ENCODE data around the gene KDM2A.
"Not testable (repeated sequence)": the region's sequence is repeated elsewhere in the genome, so short reads cannot be mapped to it uniquely, and the experiment has no call there.

KDM2A gene

GRCh38 chr11:67126986-67127385 is 7.9 kb downstream of the KDM2A start:
- DNase-seq (ENCODE audit: low read depth) = no peak
- H3K4me3 ChIP-seq (ENCODE audit: low read depth, low read length) = no peak overlapping the region
- TF ChIP-seq CTCF (IDR thresholded peaks at IDR 0.05; ENCODE audit: low read depth, low read length, missing control alignments) = no peak

GRCh38 chr11:67130861-67131260 is 11.8 kb downstream of the KDM2A start:
- not testable (repeated sequence) for H3K4me3 ChIP-seq (ENCODE audit: low read depth, low read length); DNase-seq (ENCODE audit: low read depth)

- no peak for DNase-seq (ENCODE audit: low read depth)
Observed at GRCh38 chr11:67136156-67136555, 17.1 kb downstream of the KDM2A start.

GRCh38 chr11:67138922-67139321 is 19.9 kb downstream of the KDM2A start:
- H3K4me3 ChIP-seq (ENCODE audit: low read depth, low read length) = no peak overlapping the region
- no peak for DNase-seq (ENCODE audit: low read depth)
- TF ChIP-seq CTCF (IDR thresholded peaks at IDR 0.05; ENCODE audit: low read depth, low read length, missing control alignments) = no peak

More at GRCh38 chr11:67136156-67136555, 17.1 kb downstream of the KDM2A start:
- no peak overlapping the region for H3K4me3 ChIP-seq (ENCODE audit: low read depth, low read length)
- no peak for TF ChIP-seq CTCF (IDR thresholded peaks at IDR 0.05; ENCODE audit: low read depth, low read length, missing control alignments)

- no peak for TF ChIP-seq CTCF (IDR thresholded peaks at IDR 0.05; ENCODE audit: low read depth, low read length, missing control alignments)
- no peak overlapping the region for H3K4me3 ChIP-seq (ENCODE audit: low read depth, low read length)
- no peak for DNase-seq (ENCODE audit: low read depth)
Observed at GRCh38 chr11:67146516-67147226, 27.6 kb downstream of the KDM2A start.

GRCh38 chr11:67153971-67154370 is 34.9 kb downstream of the KDM2A start:
- no peak for DNase-seq (ENCODE audit: low read depth)
- no peak for TF ChIP-seq CTCF (IDR thresholded peaks at IDR 0.05; ENCODE audit: low read depth, low read length, missing control alignments)
- H3K4me3 ChIP-seq (ENCODE audit: low read depth, low read length) = no peak overlapping the region

- TF ChIP-seq CTCF (IDR thresholded peaks at IDR 0.05; ENCODE audit: low read depth, low read length, missing control alignments) = no peak
- no peak for DNase-seq (ENCODE audit: low read depth)
- H3K4me3 ChIP-seq (ENCODE audit: low read depth, low read length) = no peak overlapping the region
Observed at GRCh38 chr11:67154726-67155125, 35.7 kb downstream of the KDM2A start.

Data from GM12864 (cell line).